ENCODE data around the gene PCSK5. TPM values are rescaled to one million over a fixed set of nuclear protein-coding genes. Genes with fewer than 3 reads are reported as not detected.

The PCSK5 gene
- total RNA-seq, 2 donors from 2014 or later, result 41.2 to 63.7 TPM

DNA sequence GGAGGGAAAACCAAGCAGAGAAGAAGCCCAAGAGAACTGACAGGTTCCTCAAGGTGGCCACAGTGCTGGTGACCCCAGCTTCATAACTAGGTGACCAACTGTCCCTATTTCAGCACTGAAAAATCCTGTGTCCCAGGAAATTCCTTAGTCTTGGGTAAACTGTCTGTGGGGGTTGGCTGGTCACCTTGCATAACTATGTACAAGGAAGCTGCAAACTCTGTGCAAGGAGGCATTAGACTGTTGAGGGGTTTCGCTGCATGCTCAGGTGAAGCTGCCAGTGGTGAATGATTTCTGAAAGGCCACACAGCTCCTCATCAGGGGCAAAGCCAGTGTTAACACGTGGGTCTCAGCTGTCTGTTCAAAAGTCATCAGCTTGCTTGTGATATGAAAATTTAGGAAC is 36.9 kb downstream of the PCSK5 start:
- peaks cover 2% of the 10 kb centered on the region for H3K36me3 ChIP-seq
- H3K27me3 ChIP-seq (replicated peaks; ENCODE audit: insufficient read depth), result no peaks in the 10 kb centered on the region
- no peak overlapping the region for H3K4me3 ChIP-seq
- no peaks in the 10 kb centered on the region for H3K9me3 ChIP-seq
- DNase-seq (ENCODE audit: low spot score), result no peak
- TF ChIP-seq, protein P1, sequence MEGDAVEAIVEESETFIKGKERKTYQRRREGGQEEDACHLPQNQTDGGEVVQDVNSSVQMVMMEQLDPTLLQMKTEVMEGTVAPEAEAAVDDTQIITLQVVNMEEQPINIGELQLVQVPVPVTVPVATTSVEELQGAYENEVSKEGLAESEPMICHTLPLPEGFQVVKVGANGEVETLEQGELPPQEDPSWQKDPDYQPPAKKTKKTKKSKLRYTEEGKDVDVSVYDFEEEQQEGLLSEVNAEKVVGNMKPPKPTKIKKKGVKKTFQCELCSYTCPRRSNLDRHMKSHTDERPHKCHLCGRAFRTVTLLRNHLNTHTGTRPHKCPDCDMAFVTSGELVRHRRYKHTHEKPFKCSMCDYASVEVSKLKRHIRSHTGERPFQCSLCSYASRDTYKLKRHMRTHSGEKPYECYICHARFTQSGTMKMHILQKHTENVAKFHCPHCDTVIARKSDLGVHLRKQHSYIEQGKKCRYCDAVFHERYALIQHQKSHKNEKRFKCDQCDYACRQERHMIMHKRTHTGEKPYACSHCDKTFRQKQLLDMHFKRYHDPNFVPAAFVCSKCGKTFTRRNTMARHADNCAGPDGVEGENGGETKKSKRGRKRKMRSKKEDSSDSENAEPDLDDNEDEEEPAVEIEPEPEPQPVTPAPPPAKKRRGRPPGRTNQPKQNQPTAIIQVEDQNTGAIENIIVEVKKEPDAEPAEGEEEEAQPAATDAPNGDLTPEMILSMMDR (IDR thresholded peaks at IDR 0.05), result no peak
- no peak overlapping the region for H3K27ac ChIP-seq
- H3K4me1 ChIP-seq (ENCODE audit: control insufficient read depth in 1 of 2, low read depth in 2 of 2), result peaks cover 9 to 12% of the 10 kb centered on the region in 2 donors
- ATAC-seq (ENCODE audit: insufficient number of reproducible peaks, low FRiP score, low read depth), result no peak

DNA sequence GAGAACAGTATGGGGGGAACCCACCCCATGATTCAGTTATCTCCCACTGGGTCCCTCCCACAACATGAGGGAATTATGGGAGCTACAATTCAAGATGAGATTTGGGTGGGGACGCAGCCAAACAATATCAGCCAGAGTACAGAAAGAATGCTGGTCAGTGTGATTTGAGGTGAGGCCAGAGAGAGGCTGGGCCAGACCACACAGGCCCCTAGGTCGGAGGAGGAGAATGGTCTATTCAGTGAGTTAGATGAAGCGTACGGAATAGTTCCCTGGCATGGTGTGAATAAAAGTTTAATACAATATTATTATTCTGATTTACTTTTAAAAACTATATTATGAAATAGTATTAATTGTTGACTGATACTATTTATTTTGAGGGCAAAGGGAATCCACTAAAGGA is 39.7 kb downstream of the PCSK5 start:
- Histone ChIP-seq H3K4me3 (no peak overlapping the region), H3K4me1 (ENCODE audit: control insufficient read depth in 1 of 2, low read depth in 2 of 2) (peaks cover 9 to 12% of the 10 kb centered on the region in 2 donors), H3K36me3 (peaks cover 11% of the 10 kb centered on the region), H3K27me3 (replicated peaks; ENCODE audit: insufficient read depth) (no peaks in the 10 kb centered on the region), H3K27ac (no peak overlapping the region), H3K9me3 (no peaks in the 10 kb centered on the region)
- DNase-seq (ENCODE audit: low spot score), result no peak
- ATAC-seq (ENCODE audit: insufficient number of reproducible peaks, low FRiP score, low read depth), result no peak
- TF ChIP-seq, protein P1 (IDR thresholded peaks at IDR 0.05), result no peak

DNA sequence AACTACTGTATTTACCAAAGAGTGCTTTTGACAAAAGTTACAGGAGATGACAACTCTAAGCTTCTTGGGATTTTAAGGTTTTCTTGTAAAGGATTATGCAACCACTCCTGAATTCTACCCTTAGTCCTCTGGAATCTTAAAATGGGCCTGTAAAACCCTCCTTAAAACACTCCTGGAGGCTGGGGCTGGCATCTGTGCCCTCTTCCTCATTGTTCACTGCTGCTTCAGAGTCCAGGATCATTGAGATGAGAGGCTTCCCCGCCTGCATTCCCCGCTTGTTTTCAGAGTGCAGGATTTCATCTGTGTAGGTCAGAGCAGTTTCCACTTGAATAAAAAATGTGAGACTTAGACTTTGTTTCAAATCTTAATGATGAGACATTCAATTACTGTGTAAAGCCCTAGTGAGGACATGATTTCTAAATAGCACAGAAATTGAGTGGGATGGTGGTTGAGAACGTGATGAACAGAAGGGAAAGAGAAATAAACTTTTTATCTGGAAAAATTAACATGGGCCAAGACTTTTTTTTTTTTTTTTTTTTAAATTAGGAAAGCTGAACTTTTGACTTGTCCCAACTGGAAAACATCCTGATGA is 40.4 kb downstream of the PCSK5 start:
- H3K9me3 ChIP-seq, result no peaks in the 10 kb centered on the region
- no peaks in the 10 kb centered on the region for H3K27me3 ChIP-seq (replicated peaks; ENCODE audit: insufficient read depth)
- peaks cover 11% of the 10 kb centered on the region for H3K36me3 ChIP-seq
- ATAC-seq (ENCODE audit: insufficient number of reproducible peaks, low FRiP score, low read depth) (no peak), DNase-seq (ENCODE audit: low spot score) (no peak)
- H3K4me3 ChIP-seq, result no peak overlapping the region
- peaks cover 9 to 12% of the 10 kb centered on the region in 2 donors for H3K4me1 ChIP-seq (ENCODE audit: control insufficient read depth in 1 of 2, low read depth in 2 of 2)
- TF ChIP-seq, protein P1 (IDR thresholded peaks at IDR 0.05), result no peak
- H3K27ac ChIP-seq, result no peak overlapping the region

DNA sequence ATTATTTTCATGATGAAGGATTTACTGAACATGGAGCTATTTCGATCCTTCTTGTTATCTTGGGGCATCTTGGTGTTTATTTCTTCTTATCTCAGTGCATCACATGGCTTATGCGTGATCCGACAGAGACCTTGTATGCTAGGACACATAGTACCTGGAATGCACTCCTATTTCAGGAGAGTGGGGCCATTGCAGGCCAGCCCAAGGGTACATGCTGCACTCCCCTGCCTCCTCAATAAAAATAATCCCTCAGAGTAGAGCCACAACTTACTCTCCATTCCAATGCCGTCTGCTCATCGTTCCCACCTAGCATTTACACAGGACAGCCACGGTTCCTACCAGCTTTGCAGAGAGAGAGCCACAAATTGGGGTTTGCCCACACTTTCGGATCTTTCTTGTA is 43.5 kb downstream of the PCSK5 start:
- H3K4me1 ChIP-seq (ENCODE audit: control insufficient read depth in 1 of 2, low read depth in 2 of 2), result peaks cover 12 to 31% of the 10 kb centered on the region in 2 donors
- ATAC-seq (ENCODE audit: insufficient number of reproducible peaks, low FRiP score, low read depth) (no peak), DNase-seq (ENCODE audit: low spot score) (no peak)
- no peak overlapping the region for H3K4me3 ChIP-seq
- H3K36me3 ChIP-seq, result peaks cover 11% of the 10 kb centered on the region
- TF ChIP-seq, protein P1 (IDR thresholded peaks at IDR 0.05), result no peak
- no peak overlapping the region for H3K27ac ChIP-seq
- H3K9me3 ChIP-seq, result no peaks in the 10 kb centered on the region
- no peaks in the 10 kb centered on the region for H3K27me3 ChIP-seq (replicated peaks; ENCODE audit: insufficient read depth)

DNA sequence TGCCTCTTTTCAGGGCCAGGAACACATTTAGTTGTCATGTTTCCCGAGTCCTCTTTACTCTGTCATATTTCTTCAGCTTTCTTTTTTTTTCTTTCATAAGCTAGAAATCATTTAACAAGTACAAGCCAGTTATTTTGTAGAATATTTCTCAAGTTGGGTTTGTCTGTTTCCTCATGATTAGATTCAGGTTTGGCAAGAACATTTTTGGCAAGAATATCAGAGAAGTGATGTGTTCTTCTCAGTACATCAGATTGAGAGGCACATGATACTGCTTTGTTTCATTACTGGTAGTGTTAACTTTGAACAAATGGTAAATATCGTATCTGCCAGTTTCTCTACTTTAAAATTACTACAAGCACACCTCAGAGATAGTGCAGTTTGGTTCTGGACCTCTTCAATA is 45.1 kb downstream of the PCSK5 start:
- H3K4me3 ChIP-seq, result no peak overlapping the region
- no peak overlapping the region for H3K27ac ChIP-seq
- peaks cover 11% of the 10 kb centered on the region for H3K36me3 ChIP-seq
- TF ChIP-seq, protein P1 (IDR thresholded peaks at IDR 0.05), result no peak
- DNase-seq (ENCODE audit: low spot score), result no peak
- no peak for ATAC-seq (ENCODE audit: insufficient number of reproducible peaks, low FRiP score, low read depth)
- H3K4me1 ChIP-seq (ENCODE audit: control insufficient read depth in 1 of 2, low read depth in 2 of 2), result peaks cover 14 to 34% of the 10 kb centered on the region in 2 donors
- no peaks in the 10 kb centered on the region for H3K9me3 ChIP-seq
- H3K27me3 ChIP-seq (replicated peaks; ENCODE audit: insufficient read depth), result no peaks in the 10 kb centered on the region

Measured in thoracic aorta (tissue), 2 donors.